WTC11 (cell line): ENCODE data around the gene SPAG8. TPM values are rescaled to one million over a fixed set of nuclear protein-coding genes. Genes with fewer than 3 reads are reported as not detected.
A peak's percentile ranks its signal among the peaks of the same experiment; 100 is the strongest.

Source experiments
- ATAC-seq: fragments of 200-7000 bp; cut with Tn5 transposase; 2 replicates; pipeline ENCODE4 v1.10.0; 2021; ENCODE audit warnings: mild to moderate bottlenecking, moderate library complexity
- CTCF ChIA-PET: fragments of 300-600 bp; sonication (Branson Sonifier 250); formaldehyde crosslinking; loops from one replicate; lab custom pipeline; 2021; ENCODE audit warnings: antibody characterized with exemption; lab: Charles Lee
- POLR2A ChIA-PET: fragments of 350-600 bp; sonication (Branson Sonifier 250); formaldehyde crosslinking; loops from one replicate; lab custom pipeline; 2021; ENCODE audit warnings: antibody characterized with exemption; lab: Charles Lee
- DNase-seq: peaks from one replicate; pipeline ENCODE4 v3.0.0; 2021; ENCODE audit warnings: low spot score
- H3K27ac Mint-ChIP-seq: 2 replicates; pipeline ENCODE4 v1.8.0; 2021; ENCODE audit warnings: mixed read lengths
- H3K27me3 Mint-ChIP-seq: 2 replicates; pipeline ENCODE4 v1.8.0; 2021; ENCODE audit warnings: low read depth, mild to moderate bottlenecking, moderate library complexity, mixed read lengths
- H3K36me3 Mint-ChIP-seq: 2 replicates; pipeline ENCODE4 v1.8.0; 2021; ENCODE audit warnings: mixed read lengths
- H3K4me1 Mint-ChIP-seq: 2 replicates; pipeline ENCODE4 v1.8.0; 2022; ENCODE audit warnings: mixed read lengths
- H3K4me3 Mint-ChIP-seq: 2 replicates; pipeline ENCODE4 v1.8.0; 2021; ENCODE audit warnings: mild to moderate bottlenecking, moderate library complexity, mixed read lengths
- H3K9me3 Mint-ChIP-seq: 2 replicates; pipeline ENCODE4 v1.8.0; 2021; ENCODE audit warnings: mixed read lengths
- CBFB ChIP-seq: sonication (generic); formaldehyde crosslinking; IDR thresholded peaks from 2 replicates; pipeline ENCODE4 v1.8.1; 2022; ENCODE audit warnings: mild to moderate bottlenecking, low read depth, missing genetic modification reagents
- ELF4 ChIP-seq: sonication (generic); formaldehyde crosslinking; IDR thresholded peaks from 2 replicates; pipeline ENCODE4 v1.8.1; 2022; ENCODE audit warnings: low read depth, mild to moderate bottlenecking, moderate library complexity, missing genetic modification reagents
- ETV6 ChIP-seq: sonication (generic); formaldehyde crosslinking; IDR thresholded peaks from 2 replicates; pipeline ENCODE4 v1.8.1; 2022; ENCODE audit warnings: mild to moderate bottlenecking, missing genetic modification reagents
- FOXP1 ChIP-seq: sonication (generic); formaldehyde crosslinking; IDR thresholded peaks from 2 replicates; pipeline ENCODE4 v1.8.0; 2022; ENCODE audit warnings: missing genetic modification reagents, mild to moderate bottlenecking, moderate library complexity, borderline replicate concordance
- FOXP4 ChIP-seq: sonication (generic); formaldehyde crosslinking; IDR thresholded peaks from 2 replicates; pipeline ENCODE4 v1.8.0; 2022; ENCODE audit warnings: mild to moderate bottlenecking, missing genetic modification reagents
- HMGXB4 ChIP-seq: sonication (generic); formaldehyde crosslinking; IDR thresholded peaks from 2 replicates; pipeline ENCODE4 v1.8.1; 2023; ENCODE audit warnings: mild to moderate bottlenecking, moderate library complexity, missing genetic modification reagents
- MXD4 ChIP-seq: fragments of 250-450 bp; sonication (Bioruptor Pico); IDR thresholded peaks from 2 replicates; pipeline ENCODE4 v1.8.0; 2021; ENCODE audit warnings: mild to moderate bottlenecking, moderate library complexity, borderline replicate concordance
- MYBL2 ChIP-seq: sonication (generic); formaldehyde crosslinking; IDR thresholded peaks from 2 replicates; pipeline ENCODE4 v1.8.1; 2023; ENCODE audit warnings: mild to moderate bottlenecking, moderate library complexity, missing genetic modification reagents
- NR2C2 ChIP-seq: sonication (generic); formaldehyde crosslinking; IDR thresholded peaks from 2 replicates; pipeline ENCODE4 v1.8.0; 2022; ENCODE audit warnings: mild to moderate bottlenecking, missing genetic modification reagents
- PRDM15 ChIP-seq: sonication (generic); formaldehyde crosslinking; IDR thresholded peaks from 2 replicates; pipeline ENCODE4 v1.8.0; 2022; ENCODE audit warnings: missing genetic modification reagents
- SMAD3 ChIP-seq: sonication (generic); formaldehyde crosslinking; IDR thresholded peaks from 2 replicates; pipeline ENCODE4 v1.8.0; 2022; ENCODE audit warnings: missing genetic modification reagents, mild to moderate bottlenecking, borderline replicate concordance
- TEAD4 ChIP-seq: sonication (generic); formaldehyde crosslinking; IDR thresholded peaks from 2 replicates; pipeline ENCODE4 v1.8.0; 2022; ENCODE audit warnings: mild to moderate bottlenecking, missing genetic modification reagents
- TP53 ChIP-seq: sonication (generic); formaldehyde crosslinking; IDR thresholded peaks from 2 replicates; pipeline ENCODE4 v1.8.1; 2023; ENCODE audit warnings: mild to moderate bottlenecking, missing genetic modification reagents
- ZBTB21 ChIP-seq: sonication (generic); formaldehyde crosslinking; IDR thresholded peaks from 2 replicates; pipeline ENCODE4 v1.8.1; 2023; ENCODE audit warnings: mild to moderate bottlenecking, missing genetic modification reagents, borderline replicate concordance
- total RNA-seq: library from RNA; stranded (reverse); gene quantifications from 3 replicates; pipeline ENCODE4 v1.2.3, GENCODE V29; 2021
- TF ChIP-seq, protein P1 (sequence below): sonication (generic); formaldehyde crosslinking; IDR thresholded peaks from 2 replicates; pipeline ENCODE4 v1.8.1; 2023; ENCODE audit warnings: mild to moderate bottlenecking, missing genetic modification reagents, moderate library complexity
- TF ChIP-seq, protein P2 (sequence below): sonication (generic); formaldehyde crosslinking; IDR thresholded peaks from 2 replicates; pipeline ENCODE4 v1.8.0; 2022; ENCODE audit warnings: mild to moderate bottlenecking, missing genetic modification reagents
- TF ChIP-seq, protein P3 (sequence below): sonication (generic); formaldehyde crosslinking; IDR thresholded peaks from 2 replicates; pipeline ENCODE4 v1.8.0; 2022; ENCODE audit warnings: mild to moderate bottlenecking, missing genetic modification reagents

The SPAG8 gene
- total RNA-seq, 1 experiment from 2014 or later, result 0.72 TPM

DNA sequence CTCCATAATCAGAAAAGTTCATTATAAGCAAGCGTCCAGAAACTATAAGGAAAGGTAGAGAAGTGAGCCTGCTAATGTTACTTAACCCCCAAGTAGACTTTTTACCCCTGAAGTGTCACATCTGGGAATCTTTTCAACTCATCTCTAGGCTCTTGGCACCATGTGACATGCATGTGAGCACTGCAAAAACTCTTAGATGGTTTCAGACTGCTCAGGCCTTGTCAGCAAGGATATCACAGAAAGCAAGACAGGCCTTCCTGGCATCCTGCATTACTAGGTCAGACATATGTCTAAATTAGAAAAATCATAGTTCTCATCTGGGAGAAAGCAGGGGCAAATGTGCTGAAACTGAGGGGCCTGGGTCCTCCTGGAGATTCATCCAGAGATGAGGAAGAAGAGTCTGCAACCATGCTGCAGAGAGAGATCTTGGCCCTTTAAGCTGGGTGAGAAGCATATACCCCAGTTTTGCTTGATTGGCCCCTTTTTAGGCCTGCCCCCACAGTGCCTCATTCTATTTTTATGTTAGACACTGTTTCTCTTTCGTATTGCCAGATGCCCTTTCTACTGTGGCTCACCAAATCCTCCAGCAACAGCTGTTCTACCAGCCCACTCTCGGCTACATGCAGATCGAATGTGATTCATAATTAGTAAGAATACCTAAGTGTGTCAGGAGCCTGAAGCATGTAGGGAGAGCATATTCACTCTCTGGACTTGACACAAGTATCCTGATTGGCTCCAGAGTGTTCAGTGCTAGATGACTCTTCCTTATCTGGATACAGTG is 35.9 kb upstream of the SPAG8 start:
- POLR2A ChIA-PET, result no interaction called here
- H3K27ac Mint-ChIP-seq, result no peak overlapping the region
- ATAC-seq (no peak), DNase-seq (no peak)
- H3K27me3 Mint-ChIP-seq, result peaks cover 35% of the 10 kb centered on the region
- H3K4me1 Mint-ChIP-seq, result peaks cover 27% of the 10 kb centered on the region
- peaks cover 4% of the 10 kb centered on the region; the same call in 1 of the 2 replicates for H3K36me3 Mint-ChIP-seq
- CTCF ChIA-PET, result interaction anchor here (0.9 to 3.7 kb wide), 4 partner anchors 13 to 34 kb away, joined by 3 to 32 read pairs (median 13); no protein-coding TSS in a partner anchor
- no peaks in the 10 kb centered on the region for H3K9me3 Mint-ChIP-seq
- no peak for TF ChIP-seq ELF4 (CRISPR knock-in tag)
- no peak for TF ChIP-seq FOXP4 (CRISPR knock-in tag)
- TF ChIP-seq TEAD4 (CRISPR knock-in tag), result no peak
- TF ChIP-seq, protein P1, sequence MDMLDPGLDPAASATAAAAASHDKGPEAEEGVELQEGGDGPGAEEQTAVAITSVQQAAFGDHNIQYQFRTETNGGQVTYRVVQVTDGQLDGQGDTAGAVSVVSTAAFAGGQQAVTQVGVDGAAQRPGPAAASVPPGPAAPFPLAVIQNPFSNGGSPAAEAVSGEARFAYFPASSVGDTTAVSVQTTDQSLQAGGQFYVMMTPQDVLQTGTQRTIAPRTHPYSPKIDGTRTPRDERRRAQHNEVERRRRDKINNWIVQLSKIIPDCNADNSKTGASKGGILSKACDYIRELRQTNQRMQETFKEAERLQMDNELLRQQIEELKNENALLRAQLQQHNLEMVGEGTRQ (CRISPR knock-in tag), result no peak
- TF ChIP-seq ZBTB21, result no peak
- no peak for TF ChIP-seq CBFB (CRISPR knock-in tag)
- no peak for TF ChIP-seq MYBL2 (CRISPR knock-in tag)
- peak overlapping the region; percentile 65; the same call in 1 of the 2 replicates for H3K4me3 Mint-ChIP-seq

DNA sequence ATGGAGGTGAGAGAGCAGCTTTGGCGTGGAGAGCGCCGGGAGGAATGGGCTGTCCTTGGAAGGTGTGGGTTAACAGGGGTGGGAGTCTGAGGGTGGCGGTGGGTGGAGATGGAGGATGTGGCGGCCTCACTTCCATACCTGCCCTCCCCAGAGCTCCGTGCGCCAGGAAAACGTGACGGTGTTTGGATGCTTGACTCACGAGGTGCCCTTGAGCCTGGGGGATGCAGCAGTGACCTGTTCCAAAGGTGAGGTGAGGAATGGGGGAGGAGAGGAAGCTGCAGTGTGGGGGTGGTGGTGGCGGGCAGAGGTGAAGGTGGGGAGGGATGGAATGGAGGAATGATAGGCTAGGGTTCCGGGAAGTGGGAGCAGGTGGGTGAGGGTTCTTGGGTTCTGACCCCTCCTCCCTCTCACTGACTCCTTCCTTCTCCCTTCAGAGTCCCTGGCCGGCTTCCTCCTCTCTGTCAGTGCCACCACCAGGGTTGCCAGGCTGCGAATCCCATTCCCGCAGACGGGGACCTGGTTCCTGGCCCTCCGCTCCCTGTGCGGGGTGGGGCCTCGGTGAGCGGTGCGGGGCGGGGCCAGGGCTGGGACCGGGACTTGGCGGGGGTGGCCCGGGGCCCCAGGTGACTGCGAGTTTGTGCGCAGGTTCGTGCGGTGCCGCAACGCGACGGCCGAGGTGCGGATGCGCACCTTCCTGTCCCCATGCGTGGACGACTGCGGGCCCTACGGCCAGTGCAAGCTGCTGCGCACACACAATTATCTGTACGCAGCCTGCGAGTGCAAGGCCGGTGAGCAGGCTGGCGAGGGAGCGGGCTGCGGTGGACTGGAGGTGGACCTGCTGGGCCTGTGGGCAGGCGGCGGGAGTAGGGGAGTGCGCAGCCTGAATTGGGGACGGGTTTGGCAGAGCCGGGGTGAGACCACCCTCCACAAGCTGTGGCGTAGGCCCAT is 34.0 kb upstream of the SPAG8 start:
- ATAC-seq (peak; percentile 78), DNase-seq (peak; percentile 68)
- Mint-ChIP-seq H3K4me1 (peaks cover 27% of the 10 kb centered on the region), H3K27me3 (peaks cover 30% of the 10 kb centered on the region), H3K36me3 (peaks cover 4% of the 10 kb centered on the region; the same call in 1 of the 2 replicates), H3K4me3 (peak overlapping the region; percentile 65), H3K27ac (peak overlapping the region; percentile 55; the same call in 1 of the 2 replicates), H3K9me3 (no peaks in the 10 kb centered on the region)
- CTCF ChIA-PET, result interaction anchor here (0.5 to 3.7 kb wide), 8 partner anchors 11 to 118 kb away, joined by 3 to 32 read pairs (median 8); partner anchors contain the start of genes FAM221B, HINT2 and TMEM8B
- TF ChIP-seq ZBTB21 (0 out of 2 replicates have a peak, but pooled peaks have one; percentile 31), MXD4 (CRISPR knock-in tag) (no peak), NR2C2 (CRISPR knock-in tag) (no peak), SMAD3 (CRISPR knock-in tag) (no peak), PRDM15 (CRISPR knock-in tag) (peak; percentile 48; the same call in 1 of the 2 replicates), FOXP1 (0 out of 2 replicates have a peak, but pooled peaks have one; percentile 27), ETV6 (CRISPR knock-in tag) (peak; percentile 61; the same call in 1 of the 2 replicates), TP53 (CRISPR knock-in tag) (0 out of 2 replicates have a peak, but pooled peaks have one; percentile 32), HMGXB4 (CRISPR knock-in tag) (peak; percentile 56; the same call in 1 of the 2 replicates)
- TF ChIP-seq, protein P2, sequence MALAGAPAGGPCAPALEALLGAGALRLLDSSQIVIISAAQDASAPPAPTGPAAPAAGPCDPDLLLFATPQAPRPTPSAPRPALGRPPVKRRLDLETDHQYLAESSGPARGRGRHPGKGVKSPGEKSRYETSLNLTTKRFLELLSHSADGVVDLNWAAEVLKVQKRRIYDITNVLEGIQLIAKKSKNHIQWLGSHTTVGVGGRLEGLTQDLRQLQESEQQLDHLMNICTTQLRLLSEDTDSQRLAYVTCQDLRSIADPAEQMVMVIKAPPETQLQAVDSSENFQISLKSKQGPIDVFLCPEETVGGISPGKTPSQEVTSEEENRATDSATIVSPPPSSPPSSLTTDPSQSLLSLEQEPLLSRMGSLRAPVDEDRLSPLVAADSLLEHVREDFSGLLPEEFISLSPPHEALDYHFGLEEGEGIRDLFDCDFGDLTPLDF (CRISPR knock-in tag), result no peak
- TF ChIP-seq, protein P1 (CRISPR knock-in tag), result no peak
- TF ChIP-seq, protein P3, sequence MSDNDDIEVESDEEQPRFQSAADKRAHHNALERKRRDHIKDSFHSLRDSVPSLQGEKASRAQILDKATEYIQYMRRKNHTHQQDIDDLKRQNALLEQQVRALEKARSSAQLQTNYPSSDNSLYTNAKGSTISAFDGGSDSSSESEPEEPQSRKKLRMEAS (CRISPR knock-in tag), result peak; percentile 53
- POLR2A ChIA-PET, result interaction anchor here (0.9 kb wide), 1 partner anchor 32 kb away, joined by 3 read pairs; no protein-coding TSS in a partner anchor
